Effector CD8-positive, alpha-beta T cell (primary cell): Measurements from ENCODE around the gene ORAI1.
"Not testable (repeated sequence)": the region's sequence is repeated elsewhere in the genome, so short reads cannot be mapped to it uniquely, and the experiment has no call there.

Experiments used
- DNase-seq: peaks from one replicate; lab custom pipeline; 2025; lab: John Stamatoyannopoulos, UW
- total RNA-seq, 4 experiments: gene quantifications; one replicate each; lab custom pipeline; 2026; lab: John Stamatoyannopoulos, UW

The ORAI1 gene
- 60.8 to 120 (median 67.8) reads per million in 4 experiments for total RNA-seq

- peak; percentile 93 for DNase-seq
These were observed at the start of gene ORAI1 for GRCh38 chr12:121626087-121626852. ORAI1 (plus strand) TSS chr12:121626530.

GRCh38 chr12:121576851-121577391, 49.4 kb upstream of the ORAI1 start:
- no peak for DNase-seq

- DNase-seq, result no peak
These were observed 48.7 kb upstream of the ORAI1 start for GRCh38 chr12:121577443-121578180.

DNA sequence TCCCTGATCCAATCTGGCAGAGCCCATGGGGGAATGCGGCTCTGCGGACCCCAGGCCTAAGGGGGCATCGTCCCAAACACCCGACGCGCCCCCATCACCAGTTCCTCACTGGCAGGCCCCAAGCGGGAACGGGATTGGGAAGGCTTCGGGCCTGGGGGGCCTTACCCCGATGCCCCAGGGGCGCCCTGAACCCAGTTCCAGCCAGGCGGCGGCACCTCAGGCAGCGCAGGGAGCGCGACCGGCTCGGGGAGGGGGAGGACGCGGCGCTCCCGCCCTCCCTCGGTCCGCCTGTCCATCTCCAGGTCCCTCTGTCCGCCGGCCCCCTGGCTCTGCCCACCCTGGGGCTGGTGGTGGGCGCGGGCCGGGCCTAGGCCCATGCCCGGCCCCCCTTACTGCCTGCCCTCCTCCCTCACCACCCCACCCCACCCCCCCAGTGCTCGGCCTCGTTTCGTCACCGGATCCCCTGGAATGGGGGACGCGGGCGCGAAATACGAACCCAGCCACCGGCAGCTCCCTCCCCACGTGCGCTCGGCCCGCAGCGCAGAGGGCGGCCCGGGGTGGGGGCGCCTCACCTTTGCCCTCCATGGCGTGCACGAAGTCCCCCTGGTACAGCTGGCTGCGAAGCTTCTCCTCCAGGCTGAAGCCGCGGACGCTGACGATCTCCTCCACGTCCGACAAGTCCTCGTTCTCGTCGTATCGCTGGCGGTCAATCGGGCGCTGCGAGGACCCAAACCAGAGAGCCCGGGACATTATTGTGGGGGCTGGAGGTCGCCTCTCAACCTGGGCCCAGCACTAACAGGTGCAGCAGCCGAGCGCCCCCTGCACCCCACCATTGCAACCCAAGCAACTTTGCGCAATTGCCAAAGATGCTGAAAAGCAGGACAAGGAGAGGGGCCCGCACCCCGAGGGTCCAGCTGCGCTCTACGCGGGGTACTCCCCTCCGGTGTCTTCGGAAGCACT, 47.8 kb upstream of the ORAI1 start:
- DNase-seq, result no peak

- peak; percentile 16 for DNase-seq
These were observed 47.0 kb upstream of the ORAI1 start for GRCh38 chr12:121579190-121579791.

DNA sequence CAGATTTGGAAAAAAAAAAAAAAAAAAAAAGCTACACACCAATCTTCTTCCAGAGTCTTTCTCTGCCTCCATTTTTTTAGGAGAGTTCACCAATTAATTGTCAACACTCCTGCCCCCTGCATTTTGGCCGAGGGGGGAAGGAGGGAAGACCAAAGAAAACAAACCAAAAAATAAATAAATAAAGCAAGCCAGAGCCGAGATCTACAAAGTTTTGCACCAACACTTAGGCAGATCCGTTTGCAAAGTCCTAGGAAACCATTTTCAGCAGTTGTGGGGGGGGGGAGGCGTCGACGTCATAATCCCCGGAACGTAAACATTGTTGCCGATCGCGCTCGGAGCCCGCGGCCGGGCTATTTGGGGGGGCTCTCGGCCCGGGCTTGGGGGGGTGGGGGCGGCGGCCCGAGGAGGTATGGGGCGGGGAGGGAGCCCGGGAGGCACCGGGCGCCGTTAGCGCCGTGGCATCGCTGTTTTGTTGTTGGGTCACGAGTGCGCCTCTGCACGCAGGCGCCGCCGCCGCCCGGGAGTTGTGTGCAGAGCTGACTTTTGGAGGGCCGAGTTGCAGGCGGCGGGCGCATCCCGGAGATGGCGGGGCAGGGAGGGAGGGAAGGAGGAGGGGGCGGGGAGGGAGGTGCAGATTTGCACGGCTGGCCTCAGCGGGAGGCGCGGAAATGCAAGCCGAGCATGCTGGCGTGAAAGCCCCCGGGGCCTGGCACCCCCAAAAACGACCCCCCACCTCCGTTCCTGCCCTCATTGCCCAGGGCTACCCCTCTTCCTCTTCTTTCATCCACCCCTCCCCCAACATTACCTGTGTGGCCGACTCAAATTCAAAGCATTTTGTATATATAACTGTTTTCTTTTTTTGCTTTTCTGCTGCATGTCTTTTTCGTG, 46.1 kb upstream of the ORAI1 start:
- DNase-seq, result peak; percentile 64

DNA sequence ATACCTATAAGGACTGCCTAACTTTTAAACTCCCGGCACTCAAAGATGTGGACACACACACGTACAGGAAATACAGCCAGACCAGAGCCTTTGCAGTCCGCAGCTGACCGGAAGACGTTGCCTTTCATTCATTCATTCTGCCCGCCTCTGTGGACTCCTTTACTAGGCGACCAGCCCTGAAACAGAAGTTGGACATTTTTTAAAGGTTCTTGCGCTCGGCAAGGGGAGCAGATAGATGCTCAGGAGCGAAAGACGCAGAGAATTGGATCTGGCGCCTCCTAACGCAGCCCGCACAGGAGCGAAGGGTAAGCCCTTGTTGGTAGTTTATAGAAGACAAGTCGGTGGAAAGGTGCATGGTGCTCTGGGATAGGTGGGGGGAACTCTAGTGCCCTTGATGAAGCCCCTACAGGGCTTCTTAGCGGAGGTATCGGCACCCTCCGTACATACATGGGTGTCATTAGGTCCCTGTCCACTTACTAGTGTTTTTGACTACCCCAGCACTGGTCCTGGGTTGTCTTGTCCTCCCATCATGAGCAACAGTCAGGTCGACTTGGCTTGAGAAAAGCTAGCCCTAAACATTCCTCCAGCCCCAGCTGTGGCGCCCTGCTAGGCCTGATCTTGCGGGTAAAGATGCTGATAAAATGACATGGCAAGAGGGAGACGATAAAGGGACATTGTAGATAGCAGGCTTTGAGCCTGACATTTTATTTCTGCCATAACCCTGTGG, 45.2 kb upstream of the ORAI1 start, which contains the start of gene KDM2B:
Gene KDM2B, minus strand, starts transcription at position 65 of the 727 bp plus-strand sequence. CDS start 112 bp downstream, outside the sequence.
- DNase-seq, result no peak

DNA sequence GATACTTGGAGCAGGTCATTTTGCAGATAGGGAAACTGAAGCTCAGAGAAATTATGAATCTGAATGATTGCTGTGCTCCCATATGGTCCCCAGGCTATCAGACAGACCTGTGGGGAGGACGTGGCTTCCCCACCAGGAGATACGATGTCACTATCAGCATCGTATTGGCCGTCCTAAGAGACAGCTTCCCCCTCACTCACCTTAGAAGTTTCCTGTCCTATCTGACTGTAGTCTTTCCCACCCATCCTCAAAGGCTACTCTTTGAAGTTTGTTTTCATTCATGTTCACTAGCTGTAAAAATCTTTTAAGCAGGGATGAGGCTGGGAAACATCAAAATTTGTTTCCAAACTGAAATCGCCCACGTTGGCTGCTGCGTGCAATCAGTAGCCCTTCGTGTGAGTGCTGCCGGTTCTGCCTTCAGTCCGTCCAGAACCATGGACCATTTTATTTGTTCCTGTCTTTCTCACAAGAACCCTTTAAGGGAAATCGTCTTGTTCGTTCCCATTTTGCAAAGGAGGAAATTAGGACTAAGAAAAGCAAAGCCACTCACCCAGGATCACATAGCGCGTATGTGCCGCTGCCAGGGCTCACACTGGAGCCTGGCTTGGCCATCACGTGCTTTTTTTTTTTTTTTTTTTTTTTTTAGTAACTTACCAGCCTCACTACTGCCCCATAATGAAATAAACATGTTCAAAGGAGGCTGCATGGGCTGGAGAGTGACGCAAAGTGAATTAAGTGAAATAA, 44.5 kb upstream of the ORAI1 start:
- DNase-seq, result no peak

DNA sequence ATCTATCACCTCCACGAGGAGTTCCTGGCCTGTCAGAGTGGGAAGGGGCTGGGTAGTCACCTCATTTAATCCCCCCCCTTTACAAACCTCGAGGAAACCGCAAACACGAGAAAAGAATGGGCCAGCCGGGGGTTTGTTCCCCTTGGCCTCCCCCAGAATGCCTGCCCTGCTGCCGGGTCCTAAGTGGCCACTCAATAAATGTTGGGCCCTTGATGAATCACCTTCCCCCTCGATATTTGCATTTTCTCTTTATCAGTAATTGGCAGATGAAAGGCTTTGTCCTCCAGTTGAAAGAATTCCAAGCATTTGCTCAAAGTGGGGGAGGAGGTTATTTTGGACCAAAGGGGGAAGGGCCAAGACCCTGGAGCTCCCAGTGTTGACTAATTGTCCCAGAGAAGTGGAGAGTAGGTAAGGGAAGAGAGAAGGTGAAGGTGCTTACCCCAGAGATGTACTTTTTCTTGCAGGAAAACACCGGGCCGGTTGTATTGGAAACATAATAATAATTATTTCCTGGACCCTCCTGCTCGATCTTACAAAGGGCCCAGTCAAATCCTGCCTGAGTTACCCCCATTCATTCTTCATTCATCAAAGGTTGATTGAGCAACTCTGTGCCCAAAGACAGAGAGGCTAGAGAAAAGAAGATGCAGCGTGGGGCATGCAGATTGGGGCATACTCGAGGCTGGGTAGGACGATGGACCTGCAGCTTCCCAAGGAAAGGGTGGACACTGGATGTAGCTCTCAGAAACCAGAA, 43.6 kb upstream of the ORAI1 start:
- DNase-seq, result no peak

- not testable (repeated sequence) for DNase-seq
These were observed 43.0 kb upstream of the ORAI1 start for GRCh38 chr12:121583334-121583661.

GRCh38 chr12:121584885-121585284, 41.4 kb upstream of the ORAI1 start:
- DNase-seq, result not testable (repeated sequence)

DNA sequence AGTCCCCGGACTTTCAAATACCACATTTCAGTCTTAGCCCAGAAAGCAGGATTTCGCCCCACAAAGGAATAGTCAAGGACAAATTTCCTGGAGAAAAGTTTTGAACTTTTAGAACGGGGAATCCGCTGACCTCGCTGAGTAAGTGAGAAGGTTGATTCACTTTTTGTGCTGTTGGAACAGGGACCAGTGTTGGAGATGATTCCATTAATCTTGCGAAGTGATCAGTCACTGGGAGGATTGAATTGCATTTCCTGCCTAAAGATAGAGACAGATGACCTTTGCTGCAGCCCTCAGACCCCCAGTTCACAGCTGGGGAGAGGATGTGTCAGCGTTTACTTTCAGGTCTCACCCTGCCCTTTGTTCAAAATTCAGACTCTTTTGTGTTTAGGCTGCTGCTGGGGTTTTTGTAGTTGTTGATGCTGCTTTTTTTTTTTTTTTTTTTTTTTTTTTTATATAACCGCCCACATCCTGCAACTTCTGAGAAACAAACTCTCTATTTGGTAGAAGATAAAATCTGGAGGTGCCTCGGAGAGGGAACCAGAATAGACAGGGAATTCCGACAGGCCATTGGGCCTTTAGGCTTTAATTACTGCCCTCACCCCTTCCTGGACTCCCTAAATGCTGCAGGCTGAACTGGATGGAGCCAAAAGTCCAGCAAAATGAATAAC, 35.7 kb upstream of the ORAI1 start:
- peak; percentile 36 for DNase-seq

DNA sequence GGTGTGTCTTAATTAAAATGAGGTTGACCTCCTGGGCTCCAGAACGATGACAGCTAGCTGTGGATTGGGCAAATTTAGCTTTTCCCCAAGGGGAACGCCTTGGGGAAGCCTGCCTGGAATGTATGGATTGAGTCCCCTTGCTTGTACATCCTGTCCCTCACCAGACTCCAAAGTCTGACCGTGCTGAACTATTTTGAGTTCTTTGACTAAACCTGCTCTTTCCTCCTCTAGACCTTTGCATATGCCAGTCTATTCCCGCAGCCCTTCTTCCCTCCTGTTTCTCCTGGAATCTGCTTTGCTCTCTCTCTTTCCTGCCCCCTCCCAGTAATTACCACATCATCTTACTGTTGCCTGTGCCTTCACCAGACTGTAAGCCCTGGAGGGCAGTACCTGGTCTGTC, 34.0 kb upstream of the ORAI1 start:
- DNase-seq, result no peak

DNA sequence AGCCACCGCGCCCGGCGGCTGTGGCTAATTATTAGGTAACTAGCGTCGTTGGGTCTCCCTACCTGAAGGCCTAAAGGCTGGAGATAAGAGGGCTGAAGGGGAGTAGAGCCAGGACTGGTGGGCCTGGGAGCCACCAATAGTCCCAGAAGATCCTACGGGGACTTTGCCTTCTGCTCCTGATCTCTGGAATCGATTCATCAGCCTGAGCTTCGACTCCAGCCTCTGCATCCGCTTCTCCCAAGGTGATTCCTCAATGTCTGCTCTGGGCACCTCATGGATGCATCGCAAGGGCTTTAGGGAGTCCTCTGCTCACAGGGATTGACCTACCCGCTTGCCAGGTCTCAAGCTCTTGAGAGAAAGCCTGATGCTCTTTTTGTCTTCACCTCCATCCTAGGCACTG, 30.8 kb upstream of the ORAI1 start:
- DNase-seq, result no peak

- DNase-seq, result no peak
These were observed 29.8 kb upstream of the ORAI1 start for GRCh38 chr12:121596526-121596925.

DNA sequence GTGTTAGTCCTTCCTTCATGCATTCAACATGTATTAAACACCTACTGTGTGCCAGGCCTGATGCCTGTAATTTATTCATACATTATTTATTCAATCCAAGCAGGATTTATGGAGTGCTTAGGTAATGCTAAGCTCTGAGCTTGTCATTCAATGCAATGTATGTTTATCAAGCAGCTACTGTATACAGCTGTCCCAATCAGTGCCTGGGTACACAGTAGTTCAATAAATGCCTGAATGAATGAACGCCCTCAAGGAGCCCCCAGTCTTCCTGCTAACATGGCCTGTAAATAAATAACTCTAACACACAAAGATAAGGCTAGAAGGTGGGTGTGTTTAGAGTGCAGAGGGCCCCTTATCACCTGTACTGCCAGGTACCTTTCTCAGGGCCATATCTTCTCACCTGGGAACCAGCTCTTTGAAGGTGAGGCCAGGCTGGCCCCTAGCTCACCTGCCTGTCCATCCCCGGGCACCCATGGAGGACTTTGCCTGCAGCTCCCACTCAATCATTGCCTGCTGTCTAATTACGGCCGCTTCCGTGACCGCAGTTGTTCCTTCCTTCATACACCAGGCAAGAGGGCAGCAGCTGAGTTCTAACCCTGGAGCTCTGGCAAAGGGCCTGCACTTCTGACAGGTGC, 25.5 kb upstream of the ORAI1 start:
- DNase-seq, result no peak

DNA sequence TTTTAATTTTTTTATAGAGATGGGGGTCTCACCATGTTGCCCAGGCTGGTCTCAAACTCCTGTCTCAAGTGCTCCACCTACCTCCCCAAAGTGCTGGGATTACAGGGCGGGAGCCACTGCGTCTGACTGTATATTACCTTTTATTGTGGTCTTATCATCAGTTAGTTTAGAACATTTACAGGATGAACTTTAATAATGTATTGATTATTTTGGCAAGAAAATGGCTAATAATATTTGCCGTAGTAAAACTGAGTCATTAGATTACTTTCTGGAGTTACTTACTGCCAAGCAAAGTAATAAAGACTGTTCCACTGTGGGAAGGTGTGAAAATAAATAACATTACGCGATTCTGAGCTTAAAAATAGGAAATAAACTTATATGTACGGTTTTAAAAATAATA, 23.6 kb upstream of the ORAI1 start:
- DNase-seq, result no peak
